HepG2 (cell line): ENCODE results near the gene TLR6. TPM values are rescaled to one million over a fixed set of nuclear protein-coding genes. Genes with fewer than 3 reads are reported as not detected.

Experiments used
- ATF5 ChIP-seq: sonication (generic); formaldehyde crosslinking; IDR thresholded peaks from 2 replicates; pipeline ENCODE4 v1.4.0; 2020; ENCODE audit warnings: mild to moderate bottlenecking, low read depth, missing genetic modification reagents
- BORCS8-MEF2B ChIP-seq: sonication (generic); formaldehyde crosslinking; IDR thresholded peaks from 2 replicates; pipeline ENCODE4 v1.8.0; 2022; ENCODE audit warnings: mild to moderate bottlenecking, missing genetic modification reagents
- KAT2B ChIP-seq: fragments of 150-350 bp; IDR thresholded peaks from 2 replicates; pipeline ENCODE4 v1.6.1; 2014; ENCODE audit warnings: low read depth, low read length, borderline replicate concordance
- LCORL ChIP-seq, 2 experiments: fragments of 450-650 bp in 1 of 2; sonication (generic) in 1 of 2; formaldehyde crosslinking in 1 of 2; IDR thresholded peaks; 2 replicates each; pipeline versions ENCODE4 v1.5.0 to v1.6.1; 2017 to 2020; ENCODE audit warnings: antibody characterized with exemption in 1 of 2, missing genetic modification reagents in 1 of 2
- NFKBIZ ChIP-seq: IDR thresholded peaks from 2 replicates; pipeline ENCODE4 v1.6.1; 2018; ENCODE audit warnings: missing genetic modification reagents, missing compliant biosample characterization
- RAD21 ChIP-seq: fragments of 450-650 bp; formaldehyde crosslinking; IDR thresholded peaks from 2 replicates; pipeline ENCODE4 v1.5.0; 2020; ENCODE audit warnings: mild to moderate bottlenecking
- THRA ChIP-seq: sonication (generic); formaldehyde crosslinking; IDR thresholded peaks from 2 replicates; pipeline ENCODE4 v1.4.0; 2020; ENCODE audit warnings: missing genetic modification reagents, borderline replicate concordance
- ZFAT ChIP-seq: sonication (generic); formaldehyde crosslinking; conservative IDR thresholded peaks from 2 replicates; pipeline ENCODE4 v1.8.1; 2023; ENCODE audit warnings: missing genetic modification reagents, inconsistent platforms
- ZFY ChIP-seq: sonication (generic); formaldehyde crosslinking; IDR thresholded peaks from 2 replicates; pipeline ENCODE4 v1.4.0; 2020; ENCODE audit warnings: missing genetic modification reagents
- ZNF30 ChIP-seq: sonication (generic); formaldehyde crosslinking; IDR thresholded peaks from 2 replicates; pipeline ENCODE4 v1.5.0; 2020; ENCODE audit warnings: mild to moderate bottlenecking, missing genetic modification reagents
- ZNF496 ChIP-seq: sonication (generic); formaldehyde crosslinking; IDR thresholded peaks from 2 replicates; pipeline ENCODE4 v1.8.1; 2023; ENCODE audit warnings: mild to moderate bottlenecking, moderate library complexity, missing genetic modification reagents; ENCODE audit not compliant: insufficient replicate concordance
- ZNF513 ChIP-seq: sonication (generic); formaldehyde crosslinking; conservative IDR thresholded peaks from 2 replicates; pipeline ENCODE4 v1.5.0; 2020; ENCODE audit warnings: missing genetic modification reagents
- polyA plus RNA-seq, 8 experiments: library from polyadenylated mRNA; depleted of rRNA in 3 of 8; stranded (reverse) in 7 of 8; unstranded in 1 of 8; fragments of >200 nt; fragmentation: Illumina TruSeq in 4 of 8; extraction: Trizol in 4 of 8; gene quantifications; 2 replicates each; pipeline versions ENCODE4 v1.2.1 to v1.2.3, GENCODE V29; 2011 to 2016; ENCODE audit warnings: low read depth in 4 of 8, missing spikeins in 1 of 8, mixed read lengths in 1 of 8; ENCODE audit not compliant: insufficient read depth in 1 of 8
- total RNA-seq, 5 experiments: library from RNA; depleted of rRNA; stranded (reverse); fragments of >200 nt; fragmentation: Illumina TruSeq; extraction: Trizol; gene quantifications; 2 replicates each; pipeline ENCODE4 v1.2.3, GENCODE V29; 2016; ENCODE audit warnings: low read depth in 1 of 5
- TF ChIP-seq, protein P1 (sequence below): IDR thresholded peaks from 2 replicates; pipeline ENCODE4 v1.6.1; 2018; ENCODE audit warnings: missing genetic modification reagents, mild to moderate bottlenecking, missing compliant biosample characterization
- TF ChIP-seq, protein P2 (sequence below): sonication (generic); formaldehyde crosslinking; IDR thresholded peaks from 2 replicates; pipeline ENCODE4 v1.5.0; 2020; ENCODE audit warnings: mild to moderate bottlenecking, missing genetic modification reagents, moderate library complexity

The TLR6 gene
- total and polyA plus RNA-seq, 2 of the 13 experiments (the other 11 are each of a cell fraction or from before 2014, with no cell fraction given), result 0.33 to 0.71 TPM

DNA sequence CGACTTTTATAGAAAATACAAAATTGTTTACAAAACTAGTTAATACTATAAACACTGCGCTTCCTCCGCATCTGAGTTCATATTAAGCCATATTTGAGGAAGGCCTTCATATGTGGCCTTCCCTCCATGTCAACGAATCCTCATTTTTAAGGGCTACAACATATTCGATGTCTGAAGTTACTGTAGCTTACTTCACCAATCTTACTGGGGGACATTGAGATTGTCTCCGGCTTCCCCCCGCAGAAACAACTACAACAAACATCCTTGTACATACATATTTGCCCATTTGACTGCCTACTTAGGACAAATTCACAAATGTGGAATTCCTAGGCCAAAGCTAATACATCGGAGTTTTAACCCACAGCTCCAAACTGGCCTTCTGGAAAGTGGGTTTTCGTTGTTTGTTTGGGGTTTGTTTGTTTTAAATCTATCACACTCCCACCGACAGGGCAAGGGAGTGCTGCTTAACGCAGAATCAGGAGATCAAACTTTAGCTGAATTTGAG lies 10.4 kb upstream of the TLR6 start (continued):
- TF ChIP-seq ATF5 (CRISPR knock-in tag) (no peak), ZFAT (CRISPR knock-in tag) (no peak), KAT2B (no peak), ZFY (CRISPR knock-in tag) (no peak), ZNF513 (CRISPR knock-in tag) (no peak), THRA (no peak), BORCS8-MEF2B (0 out of 2 replicates have a peak, but pooled peaks have one; percentile 5), RAD21 (no peak), ZNF496 (no peak), LCORL (IDR thresholded peaks at IDR 0.05) (no peak), LCORL (CRISPR knock-in tag; IDR thresholded peaks at IDR 0.05) (0 out of 2 replicates have a peak, but pooled peaks have one; percentile 15), ZNF30 (CRISPR knock-in tag) (peak; percentile 51; the same call in 1 of the 2 replicates), NFKBIZ (CRISPR knock-in tag) (no peak)
- TF ChIP-seq, protein P1, sequence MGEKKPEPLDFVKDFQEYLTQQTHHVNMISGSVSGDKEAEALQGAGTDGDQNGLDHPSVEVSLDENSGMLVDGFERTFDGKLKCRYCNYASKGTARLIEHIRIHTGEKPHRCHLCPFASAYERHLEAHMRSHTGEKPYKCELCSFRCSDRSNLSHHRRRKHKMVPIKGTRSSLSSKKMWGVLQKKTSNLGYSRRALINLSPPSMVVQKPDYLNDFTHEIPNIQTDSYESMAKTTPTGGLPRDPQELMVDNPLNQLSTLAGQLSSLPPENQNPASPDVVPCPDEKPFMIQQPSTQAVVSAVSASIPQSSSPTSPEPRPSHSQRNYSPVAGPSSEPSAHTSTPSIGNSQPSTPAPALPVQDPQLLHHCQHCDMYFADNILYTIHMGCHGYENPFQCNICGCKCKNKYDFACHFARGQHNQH (CRISPR knock-in tag), result no peak
- TF ChIP-seq, protein P2, sequence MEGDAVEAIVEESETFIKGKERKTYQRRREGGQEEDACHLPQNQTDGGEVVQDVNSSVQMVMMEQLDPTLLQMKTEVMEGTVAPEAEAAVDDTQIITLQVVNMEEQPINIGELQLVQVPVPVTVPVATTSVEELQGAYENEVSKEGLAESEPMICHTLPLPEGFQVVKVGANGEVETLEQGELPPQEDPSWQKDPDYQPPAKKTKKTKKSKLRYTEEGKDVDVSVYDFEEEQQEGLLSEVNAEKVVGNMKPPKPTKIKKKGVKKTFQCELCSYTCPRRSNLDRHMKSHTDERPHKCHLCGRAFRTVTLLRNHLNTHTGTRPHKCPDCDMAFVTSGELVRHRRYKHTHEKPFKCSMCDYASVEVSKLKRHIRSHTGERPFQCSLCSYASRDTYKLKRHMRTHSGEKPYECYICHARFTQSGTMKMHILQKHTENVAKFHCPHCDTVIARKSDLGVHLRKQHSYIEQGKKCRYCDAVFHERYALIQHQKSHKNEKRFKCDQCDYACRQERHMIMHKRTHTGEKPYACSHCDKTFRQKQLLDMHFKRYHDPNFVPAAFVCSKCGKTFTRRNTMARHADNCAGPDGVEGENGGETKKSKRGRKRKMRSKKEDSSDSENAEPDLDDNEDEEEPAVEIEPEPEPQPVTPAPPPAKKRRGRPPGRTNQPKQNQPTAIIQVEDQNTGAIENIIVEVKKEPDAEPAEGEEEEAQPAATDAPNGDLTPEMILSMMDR (CRISPR knock-in tag), result 0 out of 2 replicates have a peak, but pooled peaks have one; percentile 3
